ENCODE data around the gene ATPAF2.

The ATPAF2 gene

DNA sequence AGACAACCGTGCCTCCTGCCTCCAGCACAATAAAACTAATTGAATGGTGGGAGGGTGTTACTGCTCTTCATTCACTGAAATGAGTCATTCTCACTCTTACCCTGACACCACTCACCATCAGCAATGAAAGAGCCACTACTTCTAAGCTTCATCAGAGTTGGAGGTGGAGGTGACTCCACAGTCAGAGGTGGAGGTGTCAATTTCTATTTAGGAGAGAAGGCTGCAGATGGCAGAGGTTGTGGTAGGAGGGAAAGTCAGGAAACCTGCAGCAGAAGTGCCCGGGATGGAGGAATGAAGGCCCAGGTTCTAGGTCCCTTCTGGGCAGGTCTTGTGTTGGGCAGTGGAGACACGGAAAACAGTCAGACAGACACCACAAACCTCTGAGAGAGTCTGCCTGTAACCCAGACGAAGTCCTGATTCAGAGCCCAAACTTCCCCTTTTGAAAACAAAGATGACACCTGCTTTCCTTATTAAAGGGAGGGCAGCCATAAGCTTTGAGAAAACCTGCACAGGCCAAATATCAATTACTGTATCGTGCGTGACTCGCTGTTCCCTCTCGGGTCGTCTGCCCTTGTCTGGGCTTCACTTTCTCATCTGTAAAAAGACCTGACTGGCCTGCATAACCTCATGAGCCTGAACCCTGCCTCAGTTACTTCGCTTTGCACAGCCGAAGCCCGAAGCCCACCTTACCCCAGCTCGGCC, 668 bp downstream of the ATPAF2 start:
- no peak for DNase-seq

DNA sequence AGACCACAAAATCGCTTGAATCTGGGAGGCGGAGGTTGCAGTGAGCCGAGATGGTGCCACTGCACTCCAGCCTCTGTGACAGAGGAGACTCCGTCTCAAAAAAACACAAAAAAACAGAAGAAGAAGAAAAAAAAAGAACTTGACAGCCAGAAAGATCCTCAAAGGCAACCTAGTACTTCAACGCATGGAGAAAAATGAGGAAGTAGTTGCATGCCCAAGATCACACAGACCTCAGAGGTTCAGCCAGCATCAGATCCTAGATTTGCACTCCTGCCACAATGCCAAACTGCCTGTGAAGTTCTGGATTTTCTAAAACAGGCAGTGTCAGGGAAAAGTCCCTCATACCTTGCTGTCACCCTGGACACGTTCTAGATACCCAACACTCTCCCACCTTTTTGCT, 1.5 kb downstream of the ATPAF2 start:
- no peak for DNase-seq

DNA sequence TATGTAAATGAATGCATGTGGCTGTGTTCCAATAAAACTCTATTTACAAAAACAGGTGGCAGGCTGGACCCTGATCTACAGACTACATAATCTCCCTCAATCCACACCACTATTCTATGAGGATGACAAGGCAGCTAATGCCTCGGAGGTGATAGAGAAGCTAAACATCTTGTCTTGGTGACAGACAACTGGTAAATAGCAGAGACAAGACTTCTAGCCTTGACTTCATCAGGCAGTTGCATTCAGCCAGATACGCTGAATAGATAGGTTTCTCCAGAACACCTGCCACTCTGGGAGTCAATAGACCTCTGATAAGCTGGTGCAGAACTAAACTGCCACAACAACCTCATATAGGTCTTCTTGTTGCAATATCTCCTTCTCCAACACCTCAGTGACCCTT, 3.3 kb downstream of the ATPAF2 start:
- DNase-seq = no peak

DNA sequence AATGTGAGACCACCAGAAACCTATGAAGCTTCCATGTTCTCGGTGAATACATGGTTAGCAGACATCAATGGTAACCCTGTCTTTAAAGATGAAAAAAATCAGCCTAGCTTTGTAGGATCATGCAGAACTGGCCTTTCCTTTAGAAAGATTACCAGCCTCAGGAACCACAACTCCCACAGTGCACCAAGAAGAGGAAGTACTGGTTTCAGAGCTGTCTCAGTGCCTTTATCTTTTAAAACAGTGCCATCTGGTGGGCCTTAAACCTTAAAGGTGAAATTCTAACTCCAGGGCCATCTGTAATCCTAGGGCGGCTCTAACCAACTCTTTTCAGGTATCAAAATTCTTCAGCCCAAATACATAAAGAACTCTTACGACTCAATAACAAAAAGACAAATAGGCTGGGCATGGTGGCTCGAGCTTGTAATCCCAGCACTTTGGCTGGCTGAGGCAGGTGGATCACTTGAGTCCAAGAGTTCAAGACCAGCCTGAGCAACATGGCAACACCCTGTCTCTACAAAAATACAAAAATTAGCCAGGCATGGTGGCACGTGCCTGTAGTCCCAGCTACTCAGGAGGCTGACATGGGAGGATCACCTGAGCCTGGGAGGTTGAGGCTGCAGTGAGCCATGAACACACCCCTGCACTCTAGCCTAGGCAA, 5.4 kb downstream of the ATPAF2 start:
- DNase-seq = peak; percentile 65

DNA sequence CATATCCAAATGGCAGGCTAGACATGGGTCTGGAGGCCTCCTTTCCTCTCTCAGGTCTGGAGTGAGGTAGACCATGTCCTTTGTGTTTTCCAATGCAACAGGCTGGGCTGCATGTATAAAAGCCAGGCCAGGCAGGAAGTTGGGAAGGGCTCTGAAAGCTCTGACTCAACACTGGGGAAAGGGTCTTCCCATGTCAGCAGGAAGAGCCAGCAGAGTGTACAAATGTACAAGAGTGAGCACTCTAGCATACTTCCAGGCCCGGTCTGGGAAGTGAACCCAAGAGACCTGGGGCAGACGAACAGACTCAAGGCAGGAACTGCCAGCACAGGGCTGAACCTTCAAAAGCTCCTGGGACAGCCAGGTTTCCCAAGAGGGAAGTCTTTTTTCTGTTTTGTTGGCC, 7.0 kb downstream of the ATPAF2 start:
- DNase-seq = no peak

DNA sequence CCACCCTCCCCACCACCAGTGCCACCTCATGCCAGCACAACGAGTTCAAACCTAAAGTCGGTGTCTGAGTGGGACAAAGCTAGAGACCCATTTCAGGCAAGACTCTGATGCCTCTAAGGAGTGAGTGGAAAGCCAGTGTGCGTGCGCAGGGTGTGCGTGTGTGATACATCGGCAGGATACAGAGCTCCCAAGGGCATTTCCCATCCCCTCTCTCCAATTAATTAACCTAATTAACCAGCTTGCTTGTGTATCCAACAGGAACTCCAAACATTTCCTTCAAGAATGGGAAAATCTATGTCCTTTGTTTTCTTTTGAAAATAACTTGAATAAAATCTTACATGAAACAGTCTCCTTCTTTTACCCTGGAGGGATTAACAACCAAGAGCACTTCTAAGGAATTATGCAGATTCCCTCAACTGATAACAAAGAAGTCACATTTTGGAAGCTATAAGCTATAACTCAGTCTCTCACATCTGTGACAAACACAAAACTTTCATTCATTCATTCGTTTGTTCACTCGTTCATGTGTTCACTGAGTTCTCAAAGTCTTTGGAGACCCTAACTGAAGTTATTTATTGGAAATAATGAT, 9.9 kb downstream of the ATPAF2 start:
- DNase-seq = no peak

DNA sequence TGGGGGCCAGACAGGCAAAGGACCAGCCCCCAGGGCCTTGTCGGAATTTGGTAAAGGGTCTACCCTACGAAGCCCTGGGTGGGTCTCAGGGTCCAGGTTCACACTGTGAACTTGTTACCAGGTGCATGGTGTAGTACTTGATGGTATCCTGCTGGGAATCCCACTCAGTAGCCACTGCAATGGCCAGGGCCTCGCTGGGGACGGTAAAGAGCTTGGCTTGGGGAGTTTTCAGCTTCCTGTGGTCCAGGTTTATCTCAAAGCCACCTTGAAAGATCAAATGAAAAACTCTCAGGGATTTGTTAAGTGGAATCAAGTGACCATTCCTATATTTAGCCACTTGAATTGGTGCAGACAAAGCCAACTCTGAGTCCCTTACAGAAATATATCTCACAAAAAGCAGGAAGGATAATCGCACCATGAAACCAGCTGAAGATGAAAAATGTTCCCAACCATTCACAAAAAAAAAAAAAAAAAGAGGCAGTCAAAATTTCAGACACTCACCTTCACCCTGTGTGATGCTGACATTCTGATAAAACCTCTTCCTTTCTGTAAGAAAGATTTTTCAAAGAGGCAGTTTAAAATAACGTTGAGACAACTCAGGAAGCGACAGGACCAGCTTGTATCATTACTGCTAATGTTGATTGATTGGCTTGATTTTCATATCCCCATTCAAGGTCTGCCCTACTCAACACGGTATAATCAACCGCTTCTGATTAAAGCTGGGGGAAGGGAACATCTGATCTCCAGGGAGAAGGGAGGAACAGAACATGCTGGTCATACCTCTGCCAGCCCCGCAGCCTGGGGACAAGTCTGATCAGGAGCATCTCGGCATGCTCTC, 10.6 kb downstream of the ATPAF2 start:
- no peak for DNase-seq

DNA sequence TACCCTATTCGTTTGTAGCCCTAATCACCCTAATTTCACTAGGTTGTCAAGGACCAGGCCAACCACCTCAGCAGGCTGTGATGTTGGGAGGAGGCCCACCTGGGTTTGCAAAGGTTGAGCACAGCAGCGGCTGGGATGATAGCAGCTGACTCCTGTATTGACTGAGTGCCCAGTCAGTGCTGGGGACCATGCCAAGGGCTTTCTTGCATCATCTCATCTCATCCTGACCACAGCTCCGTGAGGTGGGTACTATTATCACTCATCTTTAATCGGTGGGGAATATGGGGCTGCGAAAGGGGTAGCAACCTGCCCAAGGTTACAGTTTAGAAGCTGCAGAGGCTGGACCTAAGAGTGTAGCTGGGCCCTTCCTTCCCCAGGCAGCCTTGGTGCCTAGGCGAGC, 11.7 kb downstream of the ATPAF2 start:
- no peak for DNase-seq

DNA sequence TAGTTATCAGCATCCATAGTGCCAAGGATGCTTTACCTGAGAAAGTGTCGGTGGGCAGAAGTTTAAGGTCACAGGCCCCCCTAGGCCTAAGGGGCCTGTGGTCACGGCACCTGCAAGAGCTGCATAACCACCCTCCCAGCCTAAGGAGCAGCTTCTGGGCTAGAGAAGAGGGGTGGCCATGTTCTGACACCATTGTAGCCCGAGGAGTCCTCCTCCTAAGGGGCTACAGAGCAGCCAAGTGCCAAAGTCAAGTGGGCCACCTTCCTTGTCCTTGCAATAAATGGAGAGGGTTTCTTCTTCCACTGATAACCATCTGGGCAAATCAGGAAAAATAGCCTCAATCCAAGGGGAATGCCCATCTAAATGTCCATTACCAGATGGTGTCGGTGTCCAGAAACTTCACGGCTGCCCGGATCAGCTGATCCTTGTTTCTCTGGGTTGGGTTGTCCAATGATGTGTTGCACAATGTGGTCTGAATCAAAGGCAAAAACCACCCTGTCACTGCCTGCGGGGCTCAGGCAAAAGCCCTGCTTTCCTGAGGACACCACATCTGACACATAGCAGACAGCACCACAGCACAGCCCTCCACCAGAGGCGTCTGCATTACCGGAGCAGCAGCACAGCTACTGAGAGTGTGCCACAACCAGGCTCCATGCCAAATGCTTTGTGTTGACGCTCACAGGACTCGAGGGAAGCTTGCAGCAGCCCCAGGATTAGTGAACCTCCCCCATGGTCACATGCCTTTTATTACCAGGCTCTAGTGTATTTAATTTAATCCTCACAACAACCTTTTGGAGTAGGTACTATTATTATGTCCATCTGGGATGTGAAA, 12.8 kb downstream of the ATPAF2 start:
- peak; percentile 76 for DNase-seq

DNA sequence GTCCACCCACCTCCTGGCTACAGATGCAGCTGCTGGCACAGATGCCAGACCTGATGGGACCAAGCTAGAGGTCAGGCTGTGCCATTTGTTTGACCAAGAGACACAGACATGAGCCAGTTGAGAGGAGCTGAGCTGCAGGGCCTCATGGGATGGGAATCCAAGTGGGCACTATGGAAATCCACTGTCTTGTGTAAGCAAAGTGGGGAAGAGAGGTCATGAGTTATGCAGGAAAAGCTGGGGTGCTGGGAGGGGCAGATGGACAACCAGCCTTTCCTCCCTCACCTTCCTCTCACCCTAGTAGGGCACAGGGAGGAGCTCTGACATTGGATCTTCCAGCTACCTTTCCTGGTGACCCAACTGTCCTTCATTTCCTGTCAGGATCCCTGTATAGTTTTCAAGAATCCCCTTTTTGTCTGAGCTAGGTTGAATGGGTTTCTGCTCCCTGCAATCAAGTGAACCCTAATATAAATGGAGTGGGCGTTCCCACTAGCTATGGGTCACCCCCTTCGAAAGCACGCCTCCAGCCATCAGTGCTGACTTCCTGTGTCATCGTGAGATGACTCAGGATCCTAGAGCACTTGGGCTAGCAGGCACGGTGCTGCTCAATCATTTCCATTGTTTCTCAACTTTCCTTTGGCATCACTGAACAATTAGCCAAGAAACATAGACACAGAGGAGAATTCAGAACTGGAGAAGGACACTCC, 13.6 kb downstream of the ATPAF2 start:
- peak; percentile 62 for DNase-seq

DNA sequence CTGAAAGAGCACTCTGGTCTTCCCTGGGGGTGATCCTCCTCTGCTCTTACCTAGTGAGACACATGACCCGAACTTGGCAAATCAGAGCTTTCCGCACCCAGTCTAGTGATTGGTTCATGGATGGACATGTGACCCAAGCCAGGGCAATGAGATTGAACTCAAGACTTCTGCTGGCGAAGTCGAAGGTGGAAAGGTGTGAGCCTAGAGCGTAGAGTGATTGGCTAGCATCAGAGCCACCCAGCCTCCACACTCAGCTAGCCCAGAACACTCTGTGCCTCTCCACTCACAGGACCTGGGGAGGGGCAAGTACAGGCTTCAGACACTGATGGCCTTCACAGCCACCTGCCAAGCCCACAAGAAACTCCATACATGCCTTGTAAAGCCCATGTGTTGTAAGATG, 17.6 kb downstream of the ATPAF2 start:
- no peak for DNase-seq

DNA sequence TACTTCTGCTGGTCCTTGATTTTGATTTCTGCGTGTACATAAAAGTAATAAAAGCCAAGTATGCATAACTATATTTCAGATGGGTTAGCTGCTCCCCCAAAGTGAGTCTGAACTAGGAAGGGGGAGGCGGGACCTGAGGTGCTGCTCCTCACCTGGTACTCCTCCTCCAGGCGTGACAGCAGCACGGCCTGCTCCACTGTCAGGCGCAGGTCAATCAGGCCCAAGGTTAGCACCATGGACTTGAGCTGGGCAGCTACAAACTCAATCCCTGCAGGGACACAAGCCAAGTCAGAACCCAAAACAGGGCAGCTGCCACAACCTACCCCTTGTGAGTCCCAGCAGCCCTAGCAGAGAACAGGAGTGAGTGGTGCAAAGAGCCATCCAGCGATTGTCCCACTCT, 18.0 kb downstream of the ATPAF2 start:
- no peak for DNase-seq

DNA sequence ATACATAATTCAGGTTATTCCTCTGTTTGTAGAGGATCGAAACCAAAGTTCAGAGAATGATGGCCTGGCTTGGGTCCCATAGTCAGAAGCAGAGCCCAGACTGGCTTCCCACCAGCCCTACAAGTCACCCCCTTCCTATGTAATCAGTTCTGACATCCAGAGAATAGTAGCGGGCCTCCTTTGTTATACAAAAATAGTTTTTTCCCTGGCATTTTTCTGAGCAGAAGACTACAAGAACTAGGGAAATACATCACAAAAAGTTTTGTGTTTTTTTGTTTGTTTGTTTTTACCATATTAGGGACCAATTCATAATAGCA, 19.2 kb downstream of the ATPAF2 start:
- DNase-seq = no peak

DNA sequence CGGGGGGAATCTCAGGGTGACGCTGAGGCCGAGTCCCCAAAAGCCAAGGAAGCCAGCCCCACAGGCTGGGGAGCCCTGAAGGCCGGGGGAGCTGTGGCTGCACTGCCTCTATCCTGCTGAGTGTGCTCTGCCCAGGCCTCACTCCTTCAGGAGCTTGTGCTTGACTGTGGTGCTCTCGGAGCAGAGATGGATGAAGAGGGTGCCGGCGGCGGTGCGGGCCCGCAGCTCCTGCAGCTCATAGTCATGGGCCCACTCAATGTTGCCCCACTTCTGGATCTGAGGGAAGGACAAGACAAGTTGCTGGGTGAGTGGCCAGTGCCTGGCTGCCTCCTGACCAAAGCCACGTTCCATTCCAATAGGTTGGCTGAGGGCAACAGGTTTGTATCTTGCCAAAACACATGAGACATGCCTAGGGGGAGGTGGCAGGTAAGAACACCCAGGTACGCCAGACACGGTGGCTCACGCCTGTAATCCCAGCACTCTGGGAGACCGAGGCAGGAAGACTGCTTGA, 20.5 kb downstream of the ATPAF2 start:
- no peak for DNase-seq

DNA sequence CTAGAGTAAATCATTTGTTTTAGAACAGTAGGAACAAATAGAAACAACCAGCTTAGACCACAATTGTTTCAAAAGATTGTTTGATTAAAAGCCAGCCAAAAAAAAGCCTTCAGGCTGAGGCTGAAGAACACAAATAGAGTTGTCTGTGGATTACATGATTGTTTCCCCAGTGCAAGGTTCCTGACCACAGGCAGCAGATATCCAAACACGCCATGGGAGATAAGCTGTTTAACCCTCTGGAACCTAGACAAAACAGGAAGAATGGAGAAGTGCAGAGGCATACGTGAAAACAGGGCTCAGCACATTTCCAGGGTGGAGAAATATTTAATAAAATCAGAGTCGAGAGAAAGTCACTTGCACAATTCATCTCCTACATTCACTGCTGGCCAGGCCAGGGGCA, 21.0 kb downstream of the ATPAF2 start:
- DNase-seq = no peak

DNA sequence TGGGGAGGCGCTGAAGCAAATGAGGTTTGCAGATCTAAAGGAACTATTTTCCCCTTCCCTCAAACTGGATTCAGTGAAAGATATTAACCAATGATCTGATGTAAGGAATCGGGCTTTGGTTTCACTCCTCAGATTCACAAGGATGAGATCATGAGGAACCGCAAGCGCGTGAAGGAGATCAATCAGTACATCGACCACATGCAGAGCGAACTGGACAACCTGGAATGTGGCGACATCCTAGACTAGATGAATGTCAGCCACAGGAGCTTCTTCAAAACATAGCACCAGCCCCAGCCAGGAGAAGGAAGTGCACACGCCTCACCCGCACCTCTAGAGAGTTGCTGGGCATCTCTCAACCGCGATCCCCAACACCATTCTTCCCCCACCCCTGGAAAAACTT, 22.5 kb downstream of the ATPAF2 start:
- no peak for DNase-seq

DNA sequence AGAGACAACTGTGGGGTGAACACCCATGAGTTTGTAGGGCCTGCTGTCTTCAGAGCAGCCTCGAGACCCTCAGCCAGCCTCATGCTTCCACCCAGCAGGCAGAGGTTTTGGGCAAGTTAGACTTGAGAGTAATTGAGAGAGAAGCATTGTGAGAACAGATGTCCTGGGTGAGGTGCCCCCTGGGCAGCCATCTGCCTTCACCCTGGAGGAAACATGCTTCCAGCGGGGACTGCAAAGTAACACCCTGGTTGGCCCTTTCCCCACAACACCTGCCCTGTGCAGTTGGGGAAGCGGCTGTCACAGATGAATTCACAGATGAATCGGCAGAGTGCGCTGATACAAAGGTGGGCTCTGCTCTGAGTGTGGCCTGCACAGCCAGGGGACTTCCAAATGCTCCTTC, 23.4 kb downstream of the ATPAF2 start:
- DNase-seq = no peak

DNA sequence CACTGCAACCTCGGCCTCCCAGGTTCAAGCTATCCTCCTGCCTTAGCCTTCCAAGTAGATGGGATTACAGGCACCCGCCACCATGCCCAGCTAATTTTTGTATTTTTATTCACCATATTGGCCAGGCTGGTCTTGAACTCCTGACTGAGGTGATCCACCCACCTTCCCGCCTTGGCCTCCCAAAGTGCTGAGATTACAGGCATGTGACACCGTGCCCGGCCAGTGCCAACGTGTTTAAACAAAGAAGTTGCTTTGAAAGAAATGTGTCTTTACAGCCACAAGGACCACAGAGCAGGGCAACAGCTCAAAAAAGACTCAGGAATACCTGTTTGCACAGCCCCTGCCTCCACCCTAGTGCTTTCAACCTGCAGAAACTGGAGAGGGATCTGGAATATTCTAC, 25.0 kb downstream of the ATPAF2 start:
- no peak for DNase-seq

DNA sequence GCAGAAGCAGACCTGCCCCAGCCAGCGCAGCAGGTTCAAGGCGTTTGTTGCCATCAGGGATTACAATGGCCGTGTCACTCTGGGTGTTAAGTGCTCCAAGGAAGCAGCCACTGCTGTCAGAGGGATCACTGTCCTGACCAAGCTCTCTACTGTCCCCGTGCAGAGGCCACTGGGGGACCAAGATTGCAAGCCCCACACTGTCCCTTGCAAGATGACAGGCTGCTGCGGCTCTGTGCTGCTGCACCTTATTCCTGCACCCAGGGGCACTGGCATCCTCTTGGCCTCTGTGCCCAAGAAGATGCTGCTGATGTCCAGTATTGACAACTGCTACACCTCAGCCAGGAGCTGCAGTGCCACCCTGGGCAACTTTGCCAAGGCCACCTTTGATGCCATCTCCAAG, 27.7 kb downstream of the ATPAF2 start:
- no peak for DNase-seq

DNA sequence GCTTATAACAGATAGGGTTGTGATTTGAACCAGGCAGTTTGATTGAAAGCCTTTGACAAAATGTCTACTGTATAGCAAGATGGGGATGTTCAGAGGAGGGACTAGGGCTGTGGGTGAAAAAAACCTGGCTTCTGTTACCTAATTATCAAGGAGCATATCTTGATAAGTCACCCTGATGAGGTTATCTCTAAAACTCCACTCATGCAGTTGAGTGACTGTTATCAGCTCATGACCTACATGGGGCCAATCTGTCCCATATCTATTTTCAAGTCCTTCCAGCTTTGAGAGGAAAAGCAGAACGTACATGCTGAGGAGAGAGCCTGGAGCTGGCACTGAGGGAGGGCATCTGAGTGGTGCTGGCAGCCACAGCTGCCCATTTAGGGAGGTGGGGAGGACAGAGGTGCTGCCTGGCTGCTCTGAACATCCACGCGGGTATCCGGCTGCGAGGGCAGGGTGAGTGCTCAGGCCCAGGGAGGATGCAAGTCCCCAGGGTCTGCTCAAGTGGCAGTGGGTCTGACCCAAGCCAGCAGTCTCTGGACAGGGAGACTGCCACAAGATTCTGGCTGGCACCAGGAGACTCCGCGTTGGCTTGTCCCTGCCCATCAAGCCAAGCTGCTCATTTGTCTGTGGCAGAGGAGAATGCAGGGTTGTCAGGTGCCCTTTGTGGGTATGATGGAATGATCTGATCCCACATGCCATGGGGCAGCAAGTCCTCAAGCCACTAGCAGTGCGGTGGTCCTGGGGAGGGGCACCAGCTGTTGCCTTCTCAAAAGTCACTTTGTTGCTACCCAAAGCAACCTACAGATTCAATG, 29.2 kb downstream of the ATPAF2 start:
- DNase-seq = no peak
